Activated CD4-positive, CD25-positive, alpha-beta regulatory T cell (primary cell): ENCODE results near the gene KIF7.
"Not testable (repeated sequence)": the region's sequence is repeated elsewhere in the genome, so short reads cannot be mapped to it uniquely, and the experiment has no call there.

Experiments
- DNase-seq, 4 experiments: peaks; one replicate each; lab custom pipeline; 2025; lab: John Stamatoyannopoulos, UW

KIF7 gene, protein sequence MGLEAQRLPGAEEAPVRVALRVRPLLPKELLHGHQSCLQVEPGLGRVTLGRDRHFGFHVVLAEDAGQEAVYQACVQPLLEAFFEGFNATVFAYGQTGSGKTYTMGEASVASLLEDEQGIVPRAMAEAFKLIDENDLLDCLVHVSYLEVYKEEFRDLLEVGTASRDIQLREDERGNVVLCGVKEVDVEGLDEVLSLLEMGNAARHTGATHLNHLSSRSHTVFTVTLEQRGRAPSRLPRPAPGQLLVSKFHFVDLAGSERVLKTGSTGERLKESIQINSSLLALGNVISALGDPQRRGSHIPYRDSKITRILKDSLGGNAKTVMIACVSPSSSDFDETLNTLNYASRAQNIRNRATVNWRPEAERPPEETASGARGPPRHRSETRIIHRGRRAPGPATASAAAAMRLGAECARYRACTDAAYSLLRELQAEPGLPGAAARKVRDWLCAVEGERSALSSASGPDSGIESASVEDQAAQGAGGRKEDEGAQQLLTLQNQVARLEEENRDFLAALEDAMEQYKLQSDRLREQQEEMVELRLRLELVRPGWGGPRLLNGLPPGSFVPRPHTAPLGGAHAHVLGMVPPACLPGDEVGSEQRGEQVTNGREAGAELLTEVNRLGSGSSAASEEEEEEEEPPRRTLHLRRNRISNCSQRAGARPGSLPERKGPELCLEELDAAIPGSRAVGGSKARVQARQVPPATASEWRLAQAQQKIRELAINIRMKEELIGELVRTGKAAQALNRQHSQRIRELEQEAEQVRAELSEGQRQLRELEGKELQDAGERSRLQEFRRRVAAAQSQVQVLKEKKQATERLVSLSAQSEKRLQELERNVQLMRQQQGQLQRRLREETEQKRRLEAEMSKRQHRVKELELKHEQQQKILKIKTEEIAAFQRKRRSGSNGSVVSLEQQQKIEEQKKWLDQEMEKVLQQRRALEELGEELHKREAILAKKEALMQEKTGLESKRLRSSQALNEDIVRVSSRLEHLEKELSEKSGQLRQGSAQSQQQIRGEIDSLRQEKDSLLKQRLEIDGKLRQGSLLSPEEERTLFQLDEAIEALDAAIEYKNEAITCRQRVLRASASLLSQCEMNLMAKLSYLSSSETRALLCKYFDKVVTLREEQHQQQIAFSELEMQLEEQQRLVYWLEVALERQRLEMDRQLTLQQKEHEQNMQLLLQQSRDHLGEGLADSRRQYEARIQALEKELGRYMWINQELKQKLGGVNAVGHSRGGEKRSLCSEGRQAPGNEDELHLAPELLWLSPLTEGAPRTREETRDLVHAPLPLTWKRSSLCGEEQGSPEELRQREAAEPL (N-terminal part only)

GRCh38 chr15:89654847-89655805, at the start of gene KIF7:
Gene KIF7 (minus strand): TSS chr15:89655467. CDS start chr15:89652930, 2,537 bp downstream.
- no peak for DNase-seq

DNA sequence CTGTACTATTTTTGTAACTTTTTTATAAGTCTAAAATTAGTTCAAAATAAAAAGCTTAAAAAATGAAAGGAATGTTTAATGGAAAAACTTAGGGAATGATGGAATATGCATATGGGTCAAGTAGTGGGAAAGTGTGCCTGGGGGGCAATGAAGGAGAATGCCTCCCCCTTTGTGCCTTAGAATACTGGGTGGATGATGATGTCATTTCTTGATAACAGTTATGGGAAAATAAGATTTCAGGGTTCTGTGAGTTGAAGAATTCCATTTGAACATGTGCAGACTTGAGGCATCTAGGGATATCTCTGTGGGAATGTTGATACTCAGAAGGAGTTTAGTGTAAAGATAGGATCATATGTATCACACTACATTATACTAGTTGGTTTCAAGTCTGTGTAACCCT, 49.1 kb upstream of the KIF7 start:
- DNase-seq = no peak

DNA sequence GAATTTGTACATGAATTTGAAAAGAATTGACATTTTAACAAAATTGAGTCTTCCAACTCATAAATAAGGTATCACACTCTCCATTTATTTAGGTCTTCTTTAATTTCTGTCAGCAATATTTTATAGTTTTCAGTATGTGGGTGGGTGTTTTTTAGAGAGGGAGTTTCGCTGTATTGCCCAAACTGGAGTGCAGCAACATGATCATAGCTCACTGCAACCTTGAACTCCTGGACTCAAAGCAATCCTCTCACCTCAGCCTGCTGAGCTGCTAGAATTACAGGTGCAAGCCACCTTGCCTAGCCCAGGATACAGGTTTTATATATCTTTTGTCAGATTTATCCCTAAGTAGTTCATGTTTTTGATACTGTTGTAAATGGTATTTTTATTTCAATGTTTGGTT, 39.9 kb upstream of the KIF7 start:
- no peak for DNase-seq

- DNase-seq = no peak
These were observed 38.4 kb upstream of the KIF7 start for GRCh38 chr15:89693696-89694095.

DNA sequence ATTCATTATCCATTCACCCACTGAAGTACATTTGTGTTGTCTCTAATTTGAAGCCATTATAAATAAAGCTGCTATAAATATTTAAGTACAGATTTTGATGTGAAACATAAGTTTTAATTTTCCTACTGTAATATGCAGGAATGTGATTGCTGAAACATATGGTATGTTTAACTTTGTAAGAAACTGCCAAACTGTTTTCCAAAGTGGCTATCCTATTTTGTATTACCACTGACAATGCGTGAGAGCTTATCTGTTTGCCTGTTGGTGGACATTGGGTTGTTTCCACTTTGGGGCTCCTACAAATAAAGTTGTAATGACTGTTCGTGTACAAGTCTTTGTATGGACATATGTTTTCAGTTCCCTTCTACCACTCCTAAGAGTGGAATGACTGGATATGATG, 37.8 kb upstream of the KIF7 start:
- no peak for DNase-seq

- DNase-seq = peak; percentile 46 to 58 (median 52)
These were observed 35.3 kb upstream of the KIF7 start, which contains the start of the genes PEX11A and WDR93 for GRCh38 chr15:89690276-89691218. Gene PEX11A (minus strand): TSS chr15:89690754. CDS start chr15:89690632, 122 bp downstream. Gene WDR93 (plus strand): TSS chr15:89690811. CDS start chr15:89701747, 10,936 bp downstream.

DNA sequence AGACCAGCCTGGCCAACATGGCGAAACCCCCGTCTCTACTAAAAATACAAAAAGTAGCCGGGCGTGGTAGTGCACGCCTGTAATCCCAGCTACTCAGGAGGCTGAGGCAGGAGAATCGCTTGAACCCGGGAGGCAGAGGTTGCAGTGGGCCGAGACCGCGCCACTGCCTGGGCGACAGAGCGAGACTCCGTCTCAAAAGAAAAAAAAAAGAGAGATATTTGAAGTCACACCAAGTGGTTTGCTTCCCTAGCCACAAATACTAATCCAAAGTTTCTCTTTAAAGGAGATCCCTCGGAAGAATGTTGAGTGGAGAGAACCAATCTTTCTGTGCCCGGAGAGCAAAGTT, 34.6 kb upstream of the KIF7 start:
- DNase-seq = not testable (repeated sequence)

- no peak for DNase-seq
These were observed 31.3 kb upstream of the KIF7 start for GRCh38 chr15:89686522-89686921.

DNA sequence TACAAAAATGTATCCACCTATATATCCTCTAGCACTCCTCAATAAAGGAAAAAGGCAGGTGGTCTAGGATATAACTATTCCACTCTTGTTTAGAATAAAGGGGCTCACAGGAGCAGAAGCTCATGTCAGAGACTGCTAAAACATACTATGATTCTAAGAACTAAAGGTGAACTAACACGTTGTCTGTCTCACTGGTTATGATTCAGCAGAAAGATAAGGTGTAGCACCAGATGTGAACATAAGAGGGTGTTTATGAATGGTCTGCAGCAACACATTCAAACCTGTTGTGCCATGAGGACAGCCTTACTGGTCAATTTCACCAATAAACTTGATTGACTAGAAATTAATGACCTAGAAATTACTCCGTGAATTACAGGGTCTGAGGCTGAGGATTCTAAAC, 30.7 kb upstream of the KIF7 start:
- DNase-seq = no peak

DNA sequence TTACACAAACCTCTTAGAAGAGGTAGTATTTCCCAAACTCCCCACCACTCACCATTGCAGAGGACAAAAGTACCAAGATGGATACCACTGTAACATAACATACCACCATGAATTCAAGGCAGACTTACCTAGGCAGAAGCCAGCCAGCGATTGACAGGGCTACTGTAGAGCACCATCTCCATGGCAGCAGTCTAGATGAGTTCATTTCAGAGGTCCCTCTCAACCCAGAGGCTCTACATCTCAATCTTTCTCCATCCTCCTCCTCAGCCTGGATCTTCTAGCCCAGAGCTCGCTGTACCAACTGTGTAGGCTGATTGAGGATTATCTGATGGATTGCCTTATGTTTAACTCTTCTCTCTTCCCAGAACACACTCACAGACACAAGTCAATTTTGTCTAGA, 25.9 kb upstream of the KIF7 start:
- no peak for DNase-seq

DNA sequence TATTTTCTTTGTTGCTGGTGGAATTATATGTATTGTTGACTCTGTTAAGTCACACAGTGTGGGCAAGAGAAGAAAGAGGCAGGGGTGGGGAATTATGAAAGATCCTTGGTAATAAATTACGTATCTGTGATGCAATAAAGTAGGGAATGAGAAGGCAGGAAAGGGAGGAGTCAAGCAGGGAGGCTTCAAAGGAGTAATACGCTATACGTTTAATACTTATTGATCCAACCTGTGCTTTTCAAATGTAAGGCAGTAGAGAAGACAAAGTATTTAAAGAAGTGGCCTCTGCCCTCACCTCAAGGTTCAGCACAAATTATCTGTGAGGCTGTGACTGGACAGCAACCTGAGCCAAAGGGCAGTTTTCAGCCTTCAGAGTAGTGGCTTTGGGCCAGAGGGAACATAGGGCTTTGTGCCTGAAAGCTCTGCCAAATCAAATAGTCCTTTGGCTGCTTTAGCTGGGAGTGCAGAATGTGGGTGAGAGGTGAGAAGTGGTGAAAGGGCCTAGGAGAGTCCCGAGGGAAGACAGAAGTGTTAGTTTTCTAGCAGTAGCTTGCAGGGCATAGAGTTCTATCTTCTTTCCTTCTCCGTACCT, 25.1 kb upstream of the KIF7 start:
- DNase-seq = no peak

DNA sequence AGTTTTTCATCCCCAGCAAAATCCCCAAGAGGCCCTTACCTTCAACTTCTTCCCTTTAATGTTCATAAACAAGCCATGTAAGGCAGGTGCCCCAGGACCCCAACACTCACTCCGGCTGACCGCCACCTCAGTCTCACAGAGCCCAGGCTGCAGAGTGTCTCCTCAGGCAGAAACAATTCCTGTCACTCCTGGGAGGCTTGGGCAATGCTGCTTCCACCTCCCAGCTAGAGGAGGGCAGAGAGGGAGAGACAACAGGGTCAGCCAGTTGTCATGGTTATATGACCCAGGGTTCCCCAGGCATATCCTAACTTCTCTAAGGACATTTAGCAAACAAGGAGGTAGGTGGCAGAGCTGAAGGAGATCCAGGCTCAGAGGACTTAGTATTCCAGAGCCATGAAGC, 23.9 kb upstream of the KIF7 start, which contains the start of gene PLIN1:
Gene PLIN1 (minus strand): TSS at position 156 of the 400 bp plus-strand sequence. CDS start 1,878 bp downstream, outside the sequence.
- no peak for DNase-seq

- DNase-seq = no peak
These were observed 22.1 kb upstream of the KIF7 start for GRCh38 chr15:89677381-89677780.

DNA sequence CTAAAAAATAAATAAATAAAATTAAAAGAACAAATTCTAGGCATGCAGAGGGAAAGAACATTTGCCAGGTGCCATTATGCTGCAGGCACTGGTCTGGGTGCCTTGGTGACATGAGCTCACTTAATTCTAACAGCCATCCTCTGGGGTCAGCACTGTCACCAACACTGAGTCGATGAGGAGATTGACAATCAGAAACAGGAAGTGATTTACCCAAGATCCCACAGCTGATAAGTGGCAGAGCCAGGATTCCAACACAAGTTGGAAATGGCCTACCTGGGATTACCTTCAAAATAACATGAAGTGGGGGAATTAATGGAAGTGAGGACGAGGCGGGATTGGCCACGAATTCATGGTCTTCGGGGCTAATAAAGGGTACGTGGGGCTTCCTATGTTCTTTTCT, 20.3 kb upstream of the KIF7 start:
- no peak for DNase-seq

DNA sequence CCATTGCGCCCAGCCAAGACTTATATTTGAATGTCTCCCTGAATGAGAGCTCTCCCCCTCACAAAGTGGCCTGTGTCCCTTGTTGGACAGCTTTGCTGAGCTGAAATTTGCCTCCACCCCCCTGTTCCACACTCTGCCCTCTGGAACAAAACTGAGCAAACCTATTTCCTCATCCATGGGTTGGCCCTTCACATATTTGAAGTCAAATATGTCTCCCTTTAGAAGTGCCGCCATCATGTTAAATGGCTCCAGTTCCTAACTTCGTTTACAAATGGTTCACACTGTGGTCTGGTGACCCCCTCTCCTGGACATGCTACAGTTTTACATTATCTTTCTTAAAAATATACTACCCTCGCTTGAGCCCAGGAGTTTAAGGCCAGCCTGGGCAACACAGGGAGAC, 19.3 kb upstream of the KIF7 start:
- DNase-seq = no peak

DNA sequence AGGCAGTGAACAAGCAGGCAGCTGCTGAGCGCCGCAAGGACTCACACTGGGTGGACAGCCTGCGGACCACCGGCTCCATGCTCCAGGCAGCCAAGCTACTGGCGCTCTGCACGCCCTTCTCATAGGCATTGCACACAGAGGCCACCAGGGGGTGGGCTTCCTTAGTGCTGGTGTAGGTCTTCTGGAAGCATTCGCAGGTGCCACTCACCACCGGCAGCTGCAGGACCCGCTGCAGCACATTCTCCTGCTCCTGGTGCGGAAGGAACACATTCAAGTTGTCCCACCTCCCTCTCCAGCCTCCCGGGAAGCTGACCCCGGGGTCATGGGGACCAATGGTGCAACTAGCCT, 17.9 kb upstream of the KIF7 start:
- no peak for DNase-seq

DNA sequence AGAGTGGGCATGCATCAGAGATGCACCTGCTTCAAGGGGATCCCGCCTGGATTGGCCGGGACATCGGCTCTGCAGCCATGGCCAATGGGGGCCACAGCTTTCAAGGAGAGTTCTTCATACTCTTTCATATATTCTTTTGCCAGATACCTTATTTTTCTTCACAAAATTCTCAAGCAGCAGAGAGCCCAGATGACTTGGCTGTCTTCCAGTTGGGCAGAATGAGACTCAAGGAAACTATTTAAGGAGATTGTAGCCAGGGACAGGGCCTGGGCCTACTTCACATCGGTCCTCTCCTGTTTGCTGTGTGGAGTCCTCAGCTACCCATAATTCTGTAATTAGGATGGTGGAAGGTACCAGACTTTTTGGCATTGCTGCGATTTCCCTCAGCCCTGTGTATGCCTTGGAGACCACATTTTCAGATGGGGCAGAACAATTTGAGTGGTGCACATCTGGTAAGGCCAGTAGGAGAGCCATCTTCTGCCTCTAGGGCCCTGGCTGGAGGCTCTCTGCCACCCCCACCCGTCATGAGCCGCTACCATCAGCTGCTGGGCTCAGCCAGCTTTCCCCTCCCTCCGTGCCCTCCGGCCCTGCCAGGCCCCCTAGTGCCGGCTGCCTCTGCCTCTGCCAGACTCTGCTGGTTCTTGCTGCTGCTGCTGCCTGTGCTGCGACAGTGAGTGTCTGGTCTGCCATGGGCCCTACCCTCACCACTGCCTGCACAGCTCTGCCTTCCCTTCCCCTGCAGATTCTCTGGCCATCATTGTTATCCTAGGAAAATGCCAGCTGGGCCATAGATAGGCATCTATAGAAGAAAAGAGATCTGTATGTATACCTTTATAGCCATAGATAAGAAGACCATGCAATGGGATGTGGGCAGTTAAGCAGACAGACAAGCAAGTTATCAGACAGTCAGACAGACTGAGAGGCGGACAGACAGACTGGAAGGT, 17.2 kb upstream of the KIF7 start:
- DNase-seq = no peak

DNA sequence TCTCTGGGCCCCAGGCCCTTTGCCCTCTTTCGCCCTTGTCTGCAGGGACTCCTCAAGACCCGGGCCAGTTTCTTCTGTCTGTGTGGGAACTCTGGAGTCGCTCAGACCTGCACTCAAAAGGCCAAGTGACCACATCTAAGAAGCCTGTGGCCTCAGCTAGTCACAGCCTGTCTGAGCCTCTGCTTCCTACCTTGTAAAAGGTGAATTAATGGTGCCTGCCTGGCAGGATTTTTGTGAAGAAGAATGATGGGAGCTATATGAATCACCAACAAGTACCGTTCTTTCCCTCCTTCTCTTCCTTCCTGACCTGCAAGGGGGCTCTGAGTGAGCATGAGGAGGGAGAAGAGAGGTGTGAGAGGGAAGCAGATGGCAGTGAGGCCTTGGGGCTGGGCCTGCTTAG, 16.4 kb upstream of the KIF7 start:
- DNase-seq = no peak
